H9 (cell line): ENCODE measurements around the gene HORMAD1. TPM values are rescaled to one million over a fixed set of nuclear protein-coding genes. Genes with fewer than 3 reads are reported as not detected.

Experiments
- DNase-seq: peaks from one replicate; pipeline ENCODE4 v3.0.0-alpha.2; 2017
- H2AFZ ChIP-seq: one replicate; pipeline ENCODE4 v1.6.1; 2013; ENCODE audit warnings: mild to moderate bottlenecking, low read length, control low read depth, moderate library complexity
- H2AK5ac ChIP-seq: 2 replicates; pipeline ENCODE4 v1.6.1; 2013; ENCODE audit warnings: low read length, control low read depth, mixed read lengths; ENCODE audit not compliant: insufficient read length
- H2BK120ac ChIP-seq: one replicate; pipeline ENCODE4 v1.6.1; 2013; ENCODE audit warnings: low read depth, mild to moderate bottlenecking, low read length, control low read depth, inconsistent platforms; ENCODE audit not compliant: poor library complexity, severe bottlenecking
- H2BK12ac ChIP-seq: 2 replicates; pipeline ENCODE4 v1.6.1; 2013; ENCODE audit warnings: low read length, control low read depth, mixed read lengths, low read depth; ENCODE audit not compliant: insufficient read length
- H2BK15ac ChIP-seq: 2 replicates; pipeline ENCODE4 v1.6.1; 2013; ENCODE audit warnings: low read depth, low read length, control low read depth
- H2BK20ac ChIP-seq: one replicate; pipeline ENCODE4 v1.6.1; 2013; ENCODE audit warnings: low read depth, mild to moderate bottlenecking, low read length, control low read depth, inconsistent platforms; ENCODE audit not compliant: poor library complexity, severe bottlenecking
- H2BK5ac ChIP-seq: 2 replicates; pipeline ENCODE4 v1.6.1; 2013; ENCODE audit warnings: low read length, control low read depth, mixed read lengths; ENCODE audit not compliant: insufficient read length
- H3K14ac ChIP-seq: 2 replicates; pipeline ENCODE4 v1.6.1; 2013; ENCODE audit warnings: low read length, control low read depth; ENCODE audit not compliant: insufficient read depth
- H3K18ac ChIP-seq: 2 replicates; pipeline ENCODE4 v1.6.1; 2013; ENCODE audit warnings: low read depth, mild to moderate bottlenecking, mixed read lengths, low read length, control low read depth; ENCODE audit not compliant: insufficient read length
- H3K23ac ChIP-seq: 2 replicates; pipeline ENCODE4 v1.6.1; 2013; ENCODE audit warnings: low read length, control low read depth, mixed read lengths, low read depth; ENCODE audit not compliant: insufficient read length
- H3K23me2 ChIP-seq: 2 replicates; pipeline ENCODE4 v1.6.1; 2013; ENCODE audit warnings: low read depth, mild to moderate bottlenecking, mixed read lengths, low read length, control low read depth; ENCODE audit not compliant: insufficient read length, poor library complexity, severe bottlenecking
- H3K27ac ChIP-seq: 2 replicates; pipeline ENCODE4 v1.5.1; 2013; ENCODE audit warnings: low read length, control low read depth, mixed read lengths, low read depth; ENCODE audit not compliant: insufficient read length
- H3K27me3 ChIP-seq: 2 replicates; pipeline ENCODE4 v1.6.1; 2013; ENCODE audit warnings: low read length, control low read depth, inconsistent platforms; ENCODE audit not compliant: insufficient read depth
- H3K4ac ChIP-seq: 2 replicates; pipeline ENCODE4 v1.6.1; 2013; ENCODE audit warnings: low read depth, mild to moderate bottlenecking, control low read depth, inconsistent platforms, low read length, moderate library complexity
- H3K4me1 ChIP-seq: 2 replicates; pipeline ENCODE4 v1.6.1; 2013; ENCODE audit warnings: low read length, control low read depth, inconsistent platforms; ENCODE audit not compliant: insufficient read depth
- H3K4me2 ChIP-seq: 2 replicates; pipeline ENCODE4 v1.6.1; 2013; ENCODE audit warnings: low read length, control low read depth, mixed read lengths; ENCODE audit not compliant: insufficient read length, insufficient read depth
- H3K56ac ChIP-seq: 2 replicates; pipeline ENCODE4 v1.6.1; 2013; ENCODE audit warnings: low read depth, mild to moderate bottlenecking, mixed read lengths, low read length, control low read depth; ENCODE audit not compliant: insufficient read length
- H3K79me1 ChIP-seq: 2 replicates; pipeline ENCODE4 v1.6.1; 2013; ENCODE audit warnings: low read depth, mild to moderate bottlenecking, moderate library complexity, low read length, control low read depth, inconsistent platforms; ENCODE audit not compliant: insufficient read depth, poor library complexity, severe bottlenecking
- H3K79me2 ChIP-seq: 2 replicates; pipeline ENCODE4 v1.6.1; 2013; ENCODE audit warnings: low read length, control low read depth, inconsistent platforms; ENCODE audit not compliant: insufficient read depth
- H3K9ac ChIP-seq: 2 replicates; pipeline ENCODE4 v1.6.1; 2013; ENCODE audit warnings: low read length, control low read depth, mixed read lengths; ENCODE audit not compliant: insufficient read length; ENCODE audit errors: extremely low read depth
- H3K9me3 ChIP-seq: one replicate; pipeline ENCODE4 v1.6.1; 2013; ENCODE audit warnings: low read depth, low read length, inconsistent platforms; ENCODE audit not compliant: control insufficient read depth
- H3T11ph ChIP-seq: one replicate; pipeline ENCODE4 v1.6.1; 2013; ENCODE audit warnings: mild to moderate bottlenecking, low read length, control low read depth, inconsistent platforms
- H4K20me1 ChIP-seq: one replicate; pipeline ENCODE4 v1.6.1; 2013; ENCODE audit not compliant: control insufficient read depth, insufficient read length, insufficient read depth
- H4K5ac ChIP-seq: 2 replicates; pipeline ENCODE4 v1.6.1; 2013; ENCODE audit warnings: low read depth, mild to moderate bottlenecking, mixed read lengths, low read length, control low read depth; ENCODE audit not compliant: insufficient read length
- H4K8ac ChIP-seq: replicated peaks from 2 replicates; pipeline ENCODE4 v1.6.1; 2013; ENCODE audit warnings: low read length, control low read depth, mixed read lengths, low read depth; ENCODE audit not compliant: insufficient read length
- H4K91ac ChIP-seq: 2 replicates; pipeline ENCODE4 v1.6.1; 2013; ENCODE audit warnings: low read depth, mild to moderate bottlenecking, moderate library complexity, mixed read lengths, low read length, control low read depth; ENCODE audit not compliant: insufficient read length
- H3K27ac Mint-ChIP-seq, 3 experiments: 2 replicates in 2 of 3; 3 replicates in 1 of 3; pipeline ENCODE4 v1.8.0; 2020 to 2021; ENCODE audit warnings: mixed read lengths in 3 of 3, mild to moderate bottlenecking in 1 of 3, moderate library complexity in 1 of 3
- H3K27me3 Mint-ChIP-seq: 2 replicates; pipeline ENCODE4 v1.8.0; 2021; ENCODE audit warnings: low read depth, mild to moderate bottlenecking, moderate library complexity, mixed read lengths
- H3K36me3 Mint-ChIP-seq, 3 experiments: 2 replicates in 2 of 3; 3 replicates in 1 of 3; pipeline ENCODE4 v1.8.0; 2020 to 2021; ENCODE audit warnings: low read depth in 3 of 3, mixed read lengths in 3 of 3; ENCODE audit not compliant: insufficient read depth in 1 of 3
- H3K4me1 Mint-ChIP-seq, 2 experiments: 2 replicates each; pipeline ENCODE4 v1.8.0; 2020; ENCODE audit warnings: mixed read lengths in 2 of 2
- H3K4me3 Mint-ChIP-seq, 2 experiments: 2 replicates in 1 of 2; 3 replicates in 1 of 2; pipeline ENCODE4 v1.8.0; 2020 to 2021; ENCODE audit warnings: mild to moderate bottlenecking in 2 of 2, mixed read lengths in 2 of 2, moderate library complexity in 1 of 2
- H3K9me3 Mint-ChIP-seq, 2 experiments: 2 replicates in 1 of 2; 3 replicates in 1 of 2; pipeline ENCODE4 v1.8.0; 2020; ENCODE audit warnings: mild to moderate bottlenecking in 2 of 2, mixed read lengths in 2 of 2, moderate library complexity in 1 of 2
- WGBS: extraction: QIAGEN DNeasy Blood & Tissue Kit; methylation state at CpG from one replicate; pipeline ENCODE4 v1.1.7; 2013; ENCODE audit warnings: missing lambda C conversion rate, low lambda C conversion rate, mixed read lengths; ENCODE audit not compliant: insufficient read length; ENCODE audit errors: extremely low coverage; 5-methylcytosine and 5-hydroxymethylcytosine counted together
- total RNA-seq: library from RNA; stranded (reverse); gene quantifications from 2 replicates; pipeline ENCODE4 v1.2.1, GENCODE V29; 2021
- TF ChIP-seq, protein P1 (sequence below): fragments of 200-600 bp; sonication (generic); conservative IDR thresholded peaks from 3 replicates; pipeline ENCODE4 v1.8.0; 2021; ENCODE audit warnings: antibody characterized with exemption, mild to moderate bottlenecking

HORMAD1 gene
- total RNA-seq, 1 experiment from 2014 or later = not detected

DNA sequence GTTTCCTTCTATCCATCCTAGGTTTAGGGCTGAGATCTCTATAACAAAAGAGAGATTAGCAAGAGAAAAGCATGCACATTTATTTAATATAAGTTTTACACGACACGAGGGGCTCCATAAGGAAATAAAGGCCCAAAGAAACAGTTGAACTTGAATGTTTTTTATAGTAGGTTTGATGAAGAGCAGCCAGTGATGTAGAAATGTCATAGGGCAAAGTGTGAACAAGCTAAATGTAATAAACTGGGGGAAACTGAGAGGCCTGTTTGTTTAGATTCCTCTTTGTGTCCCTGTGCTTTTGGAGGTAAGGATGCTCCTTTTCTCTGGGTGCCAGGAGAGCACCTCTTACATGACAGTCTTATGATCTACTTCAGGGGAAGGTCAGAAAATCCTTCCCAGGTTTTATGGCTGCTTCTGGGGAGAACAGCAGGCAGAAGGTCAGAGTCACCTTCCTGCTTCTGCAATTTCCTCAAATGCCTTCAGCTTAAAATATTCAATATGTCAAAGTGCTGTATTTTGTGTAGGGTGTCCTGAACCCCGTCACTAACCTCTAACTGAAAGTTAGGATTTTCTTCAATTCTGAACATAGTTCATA, 9.5 kb upstream of the HORMAD1 start:
- TF ChIP-seq, protein P1, sequence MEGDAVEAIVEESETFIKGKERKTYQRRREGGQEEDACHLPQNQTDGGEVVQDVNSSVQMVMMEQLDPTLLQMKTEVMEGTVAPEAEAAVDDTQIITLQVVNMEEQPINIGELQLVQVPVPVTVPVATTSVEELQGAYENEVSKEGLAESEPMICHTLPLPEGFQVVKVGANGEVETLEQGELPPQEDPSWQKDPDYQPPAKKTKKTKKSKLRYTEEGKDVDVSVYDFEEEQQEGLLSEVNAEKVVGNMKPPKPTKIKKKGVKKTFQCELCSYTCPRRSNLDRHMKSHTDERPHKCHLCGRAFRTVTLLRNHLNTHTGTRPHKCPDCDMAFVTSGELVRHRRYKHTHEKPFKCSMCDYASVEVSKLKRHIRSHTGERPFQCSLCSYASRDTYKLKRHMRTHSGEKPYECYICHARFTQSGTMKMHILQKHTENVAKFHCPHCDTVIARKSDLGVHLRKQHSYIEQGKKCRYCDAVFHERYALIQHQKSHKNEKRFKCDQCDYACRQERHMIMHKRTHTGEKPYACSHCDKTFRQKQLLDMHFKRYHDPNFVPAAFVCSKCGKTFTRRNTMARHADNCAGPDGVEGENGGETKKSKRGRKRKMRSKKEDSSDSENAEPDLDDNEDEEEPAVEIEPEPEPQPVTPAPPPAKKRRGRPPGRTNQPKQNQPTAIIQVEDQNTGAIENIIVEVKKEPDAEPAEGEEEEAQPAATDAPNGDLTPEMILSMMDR = no peak
- H3K18ac ChIP-seq = no peak overlapping the region
- no peak overlapping the region for H3K9ac ChIP-seq
- H3T11ph ChIP-seq = no peak overlapping the region
- no peaks in the 10 kb centered on the region for H3K79me2 ChIP-seq
- no peaks in the 10 kb centered on the region for H3K4me1 ChIP-seq
- H4K91ac ChIP-seq = no peak overlapping the region
- no peak overlapping the region for H4K8ac ChIP-seq
- H3K27me3 ChIP-seq = no peaks in the 10 kb centered on the region
- Mint-ChIP-seq H3K4me3 (no peak overlapping the region), H3K27me3 (no peaks in the 10 kb centered on the region), H3K9me3 (peaks cover 0 to 3% of the 10 kb centered on the region in 2 experiments; a peak in 2 of 5 replicates), H3K36me3 (no peaks in the 10 kb centered on the region), H3K27ac (no peak overlapping the region), H3K4me1 (no peaks in the 10 kb centered on the region; a peak in 1 of 4 replicates)
- no peak overlapping the region for H3K4me2 ChIP-seq
- no peak overlapping the region for H4K5ac ChIP-seq
- H3K56ac ChIP-seq = no peak overlapping the region
- no peak overlapping the region for H2BK12ac ChIP-seq
- H2AK5ac ChIP-seq = no peak overlapping the region
- no peak overlapping the region; the same call in 1 of the 2 replicates for H2BK15ac ChIP-seq
- H2BK20ac ChIP-seq = no peak overlapping the region
- no CpG with 5 or more reads among the region's 3 CpGs for WGBS
- no peak overlapping the region for H3K23ac ChIP-seq
- no peaks in the 10 kb centered on the region for H4K20me1 ChIP-seq
- DNase-seq = no peak
- no peak overlapping the region for H3K27ac ChIP-seq
- no peak overlapping the region for H2BK120ac ChIP-seq
- no peaks in the 10 kb centered on the region for H3K79me1 ChIP-seq
- no peaks in the 10 kb centered on the region for H3K23me2 ChIP-seq
- H3K14ac ChIP-seq = no peak overlapping the region
- no peak overlapping the region for H2AFZ ChIP-seq
- no peak overlapping the region for H3K4ac ChIP-seq
- no peak overlapping the region for H2BK5ac ChIP-seq
- H3K9me3 ChIP-seq = no peaks in the 10 kb centered on the region
